ENCODE results near the gene LMNA. TPM values are rescaled to one million over a fixed set of nuclear protein-coding genes. Genes with fewer than 3 reads are reported as not detected.

Gene LMNA
- total and polyA plus RNA-seq, 10 of the 15 experiments (the other 5 are each of a cell fraction or from before 2014, with no cell fraction given), result 0.42 to 334 (median 81.1) TPM

- Histone ChIP-seq H3K4me3 (no peak overlapping the region), H3K4me1 (ENCODE audit: control insufficient read depth, insufficient read depth, low read length) (peaks cover 35% of the 10 kb centered on the region), H3K9ac (ENCODE audit: control insufficient read depth, insufficient read depth, low read length) (no peak overlapping the region), H3K79me2 (ENCODE audit: control insufficient read depth, insufficient read depth, low read length) (no peaks in the 10 kb centered on the region), H3K36me3 (ENCODE audit: control insufficient read depth in 2 of 2, insufficient read depth in 2 of 2, low read length in 1 of 2) (no peaks in the 10 kb centered on the region; a peak in 1 of 4 replicates), H3K9me3 (replicated peaks; ENCODE audit: control insufficient read depth, insufficient read depth, low read length) (no peaks in the 10 kb centered on the region), H3K4me2 (ENCODE audit: control insufficient read depth, insufficient read depth) (no peak overlapping the region), H3K27me3 (replicated peaks in 1 of 2; ENCODE audit: control insufficient read depth in 2 of 2, insufficient read depth in 2 of 2, low read length in 1 of 2) (no peaks in the 10 kb centered on the region), H2AFZ (ENCODE audit: control insufficient read depth, low read depth, low read length) (no peak overlapping the region), H3K27ac (ENCODE audit: control insufficient read depth, insufficient read depth) (no peak overlapping the region), H4K20me1 (ENCODE audit: control insufficient read depth, insufficient read depth) (no peaks in the 10 kb centered on the region)
- CTCF ChIA-PET, result interaction anchor here (0.7 to 16.8 kb wide), 15 partner anchors 12 to 185 kb away, joined by 3 to 502 read pairs (median 4); partner anchors contain the start of genes PMF1, SLC25A44 and SMG5
- in situ Hi-C loops (cut with MboI), result loop anchor here (5.0 kb wide), 2 partner anchors 78 to 173 kb away; no protein-coding TSS in a partner anchor
- FAIRE-seq, result no peak
- intact Hi-C loops (cut with micrococcal nuclease; ENCODE audit: unreplicated experiment), result loop anchor here (5.0 kb wide), 1 partner anchor 173 kb away; no protein-coding TSS in a partner anchor
- DNase-seq (ENCODE audit: low read depth, low spot score), result no peak
- TF ChIP-seq RELA (IDR thresholded peaks at IDR 0.05; ENCODE audit: borderline replicate concordance, partially characterized antibody) (no peak), RBBP5 (conservative IDR thresholded peaks at IDR 0.05) (no peak), TCF3 (IDR thresholded peaks at IDR 0.05; ENCODE audit: borderline replicate concordance, insufficient read depth, low read depth, low read length) (no peak), ATF3 (IDR thresholded peaks at IDR 0.05; ENCODE audit: borderline replicate concordance, extremely low read depth, low read depth, low read length) (no peak)
- RAD21 ChIA-PET (ENCODE audit: unreplicated experiment), result interaction anchor here (11.9 to 17.9 kb wide), 2 partner anchors 54 to 82 kb away, joined by 139 to 361 read pairs; no protein-coding TSS in a partner anchor
- POLR2A ChIA-PET, result interaction anchor here (9.0 kb wide), 1 partner anchor 80 kb away, joined by 84 read pairs; no protein-coding TSS in a partner anchor
- SMC1A ChIA-PET (ENCODE audit: uncharacterized antibody, unreplicated experiment), result interaction anchor here (1.1 to 22.3 kb wide), 7 partner anchors 12 to 175 kb away, joined by 3 to 411 read pairs (median 7); no protein-coding TSS in a partner anchor
- no TSS peak for BruUV-seq (replicated peaks)
- WGBS (ENCODE audit: insufficient coverage, insufficient replicate concordance, low lambda C conversion rate, missing lambda C conversion rate), result 50% methylated on average over 5 of the region's 5 CpGs
- no peak for ATAC-seq
Measured at GRCh38 chr1:156144742-156145141, 30.2 kb downstream of the LMNA start.

- Histone ChIP-seq H3K4me3 (no peak overlapping the region), H3K27ac (ENCODE audit: control insufficient read depth, insufficient read depth) (no peak overlapping the region; the same call in 1 of the 2 replicates), H3K4me2 (ENCODE audit: control insufficient read depth, insufficient read depth) (peak overlapping the region; percentile 89; the same call in 1 of the 2 replicates), H2AFZ (ENCODE audit: control insufficient read depth, low read depth, low read length) (no peak overlapping the region; the same call in 1 of the 2 replicates), H3K9me3 (replicated peaks; ENCODE audit: control insufficient read depth, insufficient read depth, low read length) (no peaks in the 10 kb centered on the region), H4K20me1 (ENCODE audit: control insufficient read depth, insufficient read depth) (no peaks in the 10 kb centered on the region), H3K4me1 (ENCODE audit: control insufficient read depth, insufficient read depth, low read length) (peaks cover 43% of the 10 kb centered on the region), H3K36me3 (ENCODE audit: control insufficient read depth in 2 of 2, insufficient read depth in 2 of 2, low read length in 1 of 2) (no peaks in the 10 kb centered on the region), H3K9ac (ENCODE audit: control insufficient read depth, insufficient read depth, low read length) (no peak overlapping the region), H3K79me2 (ENCODE audit: control insufficient read depth, insufficient read depth, low read length) (no peaks in the 10 kb centered on the region), H3K27me3 (replicated peaks in 1 of 2; ENCODE audit: control insufficient read depth in 2 of 2, insufficient read depth in 2 of 2, low read length in 1 of 2) (no peaks in the 10 kb centered on the region)
- CTCF ChIA-PET, result interaction anchor here (0.6 to 16.8 kb wide), 26 partner anchors 8 to 300 kb away, joined by 3 to 502 read pairs (median 4); partner anchors contain the start of genes LMNA, PAQR6, PMF1 and SLC25A44
- FAIRE-seq, result no peak
- POLR2A ChIA-PET, result interaction anchor here (0.6 to 11.7 kb wide), 5 partner anchors 49 to 82 kb away, joined by 3 to 158 read pairs (median 7); partner anchors contain the start of gene SLC25A44
- no peak for ATAC-seq
- intact Hi-C loops (cut with micrococcal nuclease; ENCODE audit: unreplicated experiment), result loop anchor here (1.0 to 5.0 kb wide), 2 partner anchors 80 to 172 kb away; no protein-coding TSS in a partner anchor
- no TSS peak for BruUV-seq (replicated peaks)
- SMC1A ChIA-PET (ENCODE audit: uncharacterized antibody, unreplicated experiment), result interaction anchor here (0.6 to 22.3 kb wide), 16 partner anchors 11 to 176 kb away, joined by 3 to 411 read pairs (median 5); partner anchors contain the start of gene TMEM79
- RAD21 ChIA-PET (ENCODE audit: unreplicated experiment), result interaction anchor here (0.6 to 17.9 kb wide), 14 partner anchors 9 to 174 kb away, joined by 3 to 361 read pairs (median 4); partner anchors contain the start of genes PMF1 and SMG5
- 100% methylated on average over 2 of the region's 2 CpGs for WGBS (ENCODE audit: insufficient coverage, insufficient replicate concordance, low lambda C conversion rate, missing lambda C conversion rate)
- in situ Hi-C loops (cut with MboI), result loop anchor here (5.0 kb wide), 1 partner anchor 77 kb away; no protein-coding TSS in a partner anchor
- no peak for DNase-seq (ENCODE audit: low read depth, low spot score)
- TF ChIP-seq MXI1 (IDR thresholded peaks at IDR 0.05; ENCODE audit: low read depth, low read length) (no peak), NR2C2 (IDR thresholded peaks at IDR 0.05; ENCODE audit: borderline replicate concordance, control insufficient read depth, insufficient read length, low read depth) (no peak), CBX5 (IDR thresholded peaks at IDR 0.05; ENCODE audit: low read depth) (no peak), EED (IDR thresholded peaks at IDR 0.05; ENCODE audit: low read depth) (no peak), EZH2 (IDR thresholded peaks at IDR 0.05; ENCODE audit: borderline replicate concordance, control insufficient read depth, low read depth, low read length) (no peak), HDAC6 (IDR thresholded peaks at IDR 0.05; ENCODE audit: unreplicated experiment) (no peak), ESRRA (IDR thresholded peaks at IDR 0.05; ENCODE audit: low read length) (no peak), CEBPZ (IDR thresholded peaks at IDR 0.05; ENCODE audit: low read depth, low read length) (no peak)
Measured at GRCh38 chr1:156145650-156146019, 31.1 kb downstream of the LMNA start.

All from GM12878 (cell line).